HG03108 (cell line): Measurements from ENCODE around the gene NAA80.
"Not testable (repeated sequence)": the region's sequence is repeated elsewhere in the genome, so short reads cannot be mapped to it uniquely, and the experiment has no call there.

Source experiments
- ATAC-seq: cut with Tn5 transposase; IDR thresholded peaks from one replicate; pipeline ENCODE4 v1.9.1; 2021; ENCODE audit warnings: moderate library complexity; ENCODE audit not compliant: unreplicated experiment

The NAA80 gene

GRCh38 chr3:50271314-50271936 is 27.8 kb downstream of the NAA80 start:
- no peak for ATAC-seq

DNA sequence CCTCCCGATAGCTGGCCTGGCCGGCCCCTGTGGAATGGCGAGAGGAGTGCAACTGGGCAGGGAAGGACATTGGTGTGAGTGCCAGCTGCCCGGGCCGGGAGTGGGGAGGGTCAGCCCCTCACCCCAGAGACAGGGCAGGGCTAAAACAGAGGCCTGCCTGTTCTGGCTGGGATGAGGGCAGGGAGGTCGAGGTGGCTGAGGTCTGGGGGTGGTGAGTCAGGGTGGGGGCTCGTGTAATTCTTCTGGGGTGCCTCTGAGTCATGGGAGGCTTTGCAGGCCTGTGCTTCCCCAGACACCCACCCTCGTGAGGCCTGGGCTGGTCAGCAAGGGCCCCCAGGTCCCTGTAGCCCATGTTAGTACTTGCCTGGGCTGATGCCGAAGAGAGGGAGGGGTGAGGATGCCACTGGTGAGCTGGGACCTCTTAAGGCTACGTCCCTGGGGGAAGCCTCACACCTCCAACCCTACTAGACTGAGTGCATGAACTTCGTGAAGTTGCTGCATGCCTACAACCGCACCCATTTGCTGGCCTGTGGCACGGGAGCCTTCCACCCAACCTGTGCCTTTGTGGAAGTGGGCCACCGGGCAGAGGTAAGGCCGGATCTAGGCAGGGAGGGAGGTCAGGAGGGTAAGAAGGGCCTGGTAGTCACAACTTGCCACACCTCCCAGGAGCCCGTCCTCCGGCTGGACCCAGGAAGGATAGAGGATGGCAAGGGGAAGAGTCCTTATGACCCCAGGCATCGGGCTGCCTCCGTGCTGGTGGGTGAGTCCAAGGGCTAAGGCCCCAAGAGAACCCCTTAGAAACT is 28.6 kb downstream of the NAA80 start:
- ATAC-seq, result no peak

- no peak for ATAC-seq
These were observed 29.2 kb downstream of the NAA80 start for GRCh38 chr3:50269977-50270413.

DNA sequence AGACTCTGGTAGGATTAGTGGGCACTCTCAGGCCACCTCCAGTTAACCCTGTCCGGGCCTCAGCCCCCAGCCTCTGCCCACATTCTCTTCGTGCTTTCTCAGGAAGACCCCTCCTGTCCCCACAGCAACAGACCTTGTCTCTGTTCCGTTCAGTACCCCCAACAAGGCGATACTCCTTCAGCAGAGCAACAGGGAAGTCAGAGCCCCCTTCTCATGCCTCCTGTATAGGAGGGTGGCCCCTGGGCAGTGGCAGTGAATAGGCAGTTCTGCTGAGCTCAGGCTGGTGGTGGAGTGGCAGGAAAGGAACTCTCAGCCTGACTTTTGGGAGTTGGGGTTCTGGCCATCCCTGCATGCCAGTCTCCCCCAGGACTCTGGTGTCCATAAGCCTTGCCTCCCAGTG is 29.7 kb downstream of the NAA80 start:
- ATAC-seq, result no peak

DNA sequence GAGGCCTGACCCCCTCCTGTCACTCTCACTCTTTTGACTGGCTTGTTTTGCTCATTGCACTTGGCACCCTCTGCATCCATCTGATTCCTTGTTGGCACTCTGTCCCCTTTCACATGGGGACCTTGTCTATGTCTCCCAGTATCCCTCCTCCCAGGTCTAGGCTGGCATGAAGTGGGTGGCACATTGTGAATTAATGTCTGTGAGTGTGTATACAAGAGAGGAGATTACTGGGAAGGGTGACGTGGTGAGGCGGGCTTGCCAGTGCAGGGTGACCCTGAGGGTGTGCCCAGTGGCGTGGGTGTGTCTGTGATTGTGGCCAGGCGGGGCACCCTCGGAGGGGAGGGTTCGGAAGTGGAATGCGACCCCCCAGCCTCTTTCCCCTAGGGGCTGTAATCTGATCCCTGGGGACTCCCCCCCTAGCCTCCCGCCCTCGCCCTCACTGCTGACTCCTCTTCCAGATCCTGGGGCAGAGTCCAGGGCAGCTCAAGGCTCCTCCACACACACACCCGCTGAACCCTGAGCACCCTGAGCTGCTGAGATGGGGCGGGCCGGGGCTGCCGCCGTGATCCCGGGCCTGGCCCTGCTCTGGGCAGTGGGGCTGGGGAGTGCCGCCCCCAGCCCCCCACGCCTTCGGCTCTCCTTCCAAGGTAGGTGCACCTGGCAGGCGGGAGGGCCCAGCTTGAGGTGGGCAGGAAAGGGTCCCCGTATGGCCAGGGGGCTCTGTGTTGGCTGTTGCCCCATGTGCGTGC is 30.3 kb downstream of the NAA80 start, which contains the start of gene SEMA3B:
TSS of gene SEMA3B (plus strand) at position 445 of the 749 bp plus-strand sequence. CDS start at position 539, 94 bp downstream.
- ATAC-seq, result no peak

- no peak for ATAC-seq
These were observed 30.9 kb downstream of the NAA80 start for GRCh38 chr3:50268276-50268675.

- no peak for ATAC-seq
These were observed 31.8 kb downstream of the NAA80 start for GRCh38 chr3:50267280-50267913.

- no peak for ATAC-seq
These were observed 32.4 kb downstream of the NAA80 start for GRCh38 chr3:50266836-50267235.

- ATAC-seq, result no peak
These were observed 33.2 kb downstream of the NAA80 start for GRCh38 chr3:50266017-50266416.

DNA sequence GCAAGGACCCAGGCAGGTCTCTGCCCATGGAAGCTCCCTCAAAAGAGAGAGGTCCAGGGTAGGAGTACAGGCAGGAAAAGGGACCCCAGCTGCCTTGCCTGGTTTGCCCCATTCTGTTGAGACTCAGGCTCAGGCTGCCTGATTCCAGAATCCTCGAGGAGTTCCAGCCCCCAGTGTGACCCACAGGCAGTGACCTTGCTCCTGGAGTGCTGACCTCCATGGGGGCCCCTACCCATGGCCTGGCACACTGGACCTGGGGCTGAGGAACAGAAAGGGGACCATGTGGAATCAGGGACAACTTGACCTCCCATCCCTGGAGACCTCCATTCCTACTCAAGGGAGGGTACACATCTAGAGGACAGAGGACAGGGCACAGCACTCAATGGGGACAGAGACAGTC is 33.6 kb downstream of the NAA80 start:
- ATAC-seq, result no peak

- ATAC-seq, result no peak
These were observed 34.2 kb downstream of the NAA80 start for GRCh38 chr3:50264964-50265485.

GRCh38 chr3:50264383-50264963 is 34.7 kb downstream of the NAA80 start:
- ATAC-seq, result no peak

- ATAC-seq, result no peak
These were observed 35.5 kb downstream of the NAA80 start for GRCh38 chr3:50263478-50264382.

GRCh38 chr3:50262778-50263177 is 36.4 kb downstream of the NAA80 start:
- ATAC-seq, result no peak

DNA sequence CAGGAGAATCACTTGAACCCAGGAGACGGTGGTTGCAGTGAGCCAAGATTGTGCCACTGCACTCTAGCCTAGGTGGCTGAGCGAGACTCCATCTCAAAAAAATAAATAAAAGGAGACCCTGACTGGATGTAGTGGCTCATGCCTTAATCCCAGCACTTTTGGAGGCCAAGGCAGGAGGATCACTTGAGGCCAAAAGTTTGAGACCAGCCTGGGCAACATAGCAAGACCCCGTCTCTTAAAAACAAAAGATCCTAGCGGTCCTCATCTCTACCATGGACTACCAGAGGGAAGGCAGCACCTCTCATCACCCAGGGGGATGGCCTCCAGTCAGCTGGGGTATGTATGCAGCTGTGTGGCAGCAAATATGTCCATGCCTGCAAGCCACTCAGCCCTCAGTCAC is 37.0 kb downstream of the NAA80 start:
- ATAC-seq, result not testable (repeated sequence)

DNA sequence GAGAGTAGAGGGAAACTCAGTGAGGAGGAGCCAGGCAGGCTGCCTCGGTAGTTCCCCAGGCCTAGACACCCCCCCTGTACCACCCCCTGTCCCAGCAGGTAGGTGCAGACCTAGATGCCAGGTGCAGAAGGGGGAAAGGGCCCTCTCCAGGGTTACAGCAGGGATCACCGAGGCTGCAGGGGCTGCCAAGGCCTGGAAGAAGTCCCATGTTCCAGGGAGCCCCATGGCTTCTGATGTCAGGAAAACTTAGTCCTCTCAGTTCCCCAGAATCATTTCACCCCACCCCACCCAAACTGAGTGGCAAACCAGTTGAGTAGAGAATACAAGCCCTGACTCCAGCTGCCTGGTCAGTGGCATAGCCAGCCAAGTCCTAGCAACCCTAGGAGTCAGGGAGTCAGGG is 37.7 kb downstream of the NAA80 start:
- no peak for ATAC-seq

GRCh38 chr3:50260942-50261441 is 38.2 kb downstream of the NAA80 start:
- no peak for ATAC-seq

- peak; percentile 89 for ATAC-seq
These were observed 38.9 kb downstream of the NAA80 start for GRCh38 chr3:50260027-50260941.
